Measurements from ENCODE around the gene NXN.
"Not testable (repeated sequence)": the region's sequence is repeated elsewhere in the genome, so short reads cannot be mapped to it uniquely, and the experiment has no call there.

NXN gene

DNA sequence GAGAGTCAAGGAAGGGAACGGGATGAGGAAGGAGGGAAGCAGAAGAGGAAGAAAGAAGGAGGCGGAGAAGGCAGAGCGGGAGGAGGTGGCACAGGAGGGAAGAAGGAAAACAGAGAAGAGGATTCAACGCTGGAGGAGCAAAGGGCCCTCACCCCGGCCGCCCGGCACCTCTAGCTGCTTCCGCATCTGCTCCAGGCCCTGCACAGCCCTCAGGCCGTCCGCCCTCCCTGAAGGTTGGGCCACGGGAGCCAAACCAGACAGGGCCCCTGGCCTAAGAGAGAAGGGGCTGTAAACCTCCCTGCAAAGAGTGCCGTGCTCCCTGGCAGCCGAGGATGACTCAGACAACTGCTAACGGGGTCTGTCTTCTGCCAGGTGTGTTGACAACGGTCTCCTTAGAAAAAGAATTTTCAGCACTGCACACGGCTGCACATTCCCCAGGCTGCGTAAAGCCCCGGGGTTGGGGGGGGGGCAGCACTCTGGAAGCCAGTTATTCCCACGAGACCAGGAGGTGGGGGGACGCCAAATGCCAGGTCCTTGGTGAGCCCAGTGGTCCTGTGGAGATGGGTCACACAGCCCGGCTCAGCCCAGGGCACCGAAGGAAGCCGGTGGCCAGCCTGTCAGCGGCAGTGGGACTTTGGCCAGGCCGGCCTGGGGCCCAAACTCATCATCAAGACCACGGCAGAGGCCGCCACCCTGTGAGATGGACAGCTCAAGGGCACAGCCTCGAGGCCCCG is 168.4 kb downstream of the NXN start:
- Histone ChIP-seq H3K27me3 (ENCODE audit: insufficient read depth, poor library complexity, severe bottlenecking) (no peaks in the 10 kb centered on the region), H3K4me3 (replicated peaks; ENCODE audit: insufficient read depth, low read length) (no peak overlapping the region), H3K27ac (replicated peaks) (no peak overlapping the region)
- no peak for TF ChIP-seq POLR2AphosphoS5 (IDR thresholded peaks at IDR 0.05; ENCODE audit: low read depth)
- TF ChIP-seq GABPA (IDR thresholded peaks at IDR 0.05; ENCODE audit: low read depth): no peak
- DNase-seq (ENCODE audit: low read depth in 1 of 2, low spot score in 1 of 2): no peak

GRCh38 chr17:807523-808294 is 171.9 kb downstream of the NXN start:
- no peak overlapping the region for H3K27ac ChIP-seq (replicated peaks)
- no peak overlapping the region for H3K4me3 ChIP-seq (replicated peaks; ENCODE audit: insufficient read depth, low read length)
- no peaks in the 10 kb centered on the region for H3K27me3 ChIP-seq (ENCODE audit: insufficient read depth, poor library complexity, severe bottlenecking)
- TF ChIP-seq SPI1 (IDR thresholded peaks at IDR 0.05; ENCODE audit: borderline replicate concordance, low read depth): no peak
- no peak for TF ChIP-seq GABPA (IDR thresholded peaks at IDR 0.05; ENCODE audit: low read depth)
- TF ChIP-seq REST (IDR thresholded peaks at IDR 0.05; ENCODE audit: insufficient replicate concordance, low read depth): no peak
- TF ChIP-seq POLR2AphosphoS5 (IDR thresholded peaks at IDR 0.05; ENCODE audit: low read depth): no peak
- no peak for TF ChIP-seq CTCF (IDR thresholded peaks at IDR 0.05; ENCODE audit: insufficient read depth, low read length)
- no peak for DNase-seq (ENCODE audit: low read depth in 1 of 2, low spot score in 1 of 2)

DNA sequence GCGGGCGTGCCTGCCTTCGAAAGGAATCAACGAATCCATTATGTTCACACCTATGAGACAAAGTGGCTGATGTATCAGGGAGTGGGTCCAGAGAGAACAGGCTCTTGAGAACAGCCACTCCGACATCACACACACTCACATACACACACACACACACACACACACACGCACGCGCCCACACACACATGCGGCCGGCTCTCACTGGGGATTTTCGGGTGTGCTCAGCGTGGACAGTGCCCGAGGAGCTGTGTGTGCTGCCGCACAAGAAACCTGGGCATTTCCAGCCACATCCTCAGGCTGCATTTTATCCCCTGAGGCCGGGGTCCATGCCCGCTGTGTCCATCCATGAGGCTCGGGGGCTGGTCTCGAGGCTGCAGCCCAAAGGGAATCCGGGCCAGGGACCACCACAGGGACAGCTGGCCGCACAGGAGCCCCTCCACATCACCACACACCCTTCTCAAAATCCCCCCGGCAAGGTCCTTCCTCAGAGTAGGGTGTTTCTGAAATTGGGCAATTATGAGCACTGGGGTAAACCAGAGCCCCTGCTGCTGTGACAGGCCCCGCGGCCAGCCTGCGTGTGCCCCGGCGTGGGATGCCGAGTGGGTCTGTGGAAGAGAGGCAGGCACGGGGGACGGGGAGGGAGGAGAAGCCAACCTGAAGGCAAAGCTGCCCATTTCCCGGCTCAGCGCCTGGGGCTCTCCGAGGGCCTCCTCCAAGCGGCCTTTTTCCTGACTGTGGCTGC is 172.6 kb downstream of the NXN start:
- Histone ChIP-seq H3K27ac (replicated peaks) (no peak overlapping the region), H3K27me3 (ENCODE audit: insufficient read depth, poor library complexity, severe bottlenecking) (no peaks in the 10 kb centered on the region), H3K4me3 (replicated peaks; ENCODE audit: insufficient read depth, low read length) (no peak overlapping the region)

GRCh38 chr17:806346-806745 is 173.2 kb downstream of the NXN start:
- no peak for TF ChIP-seq GABPA (IDR thresholded peaks at IDR 0.05; ENCODE audit: low read depth)
- TF ChIP-seq CTCF (IDR thresholded peaks at IDR 0.05; ENCODE audit: insufficient read depth, low read length): no peak
- no peak for TF ChIP-seq POLR2AphosphoS5 (IDR thresholded peaks at IDR 0.05; ENCODE audit: low read depth)
- TF ChIP-seq SPI1 (IDR thresholded peaks at IDR 0.05; ENCODE audit: borderline replicate concordance, low read depth): no peak
- no peak for TF ChIP-seq REST (IDR thresholded peaks at IDR 0.05; ENCODE audit: insufficient replicate concordance, low read depth)
- no peaks in the 10 kb centered on the region for H3K27me3 ChIP-seq (ENCODE audit: insufficient read depth, poor library complexity, severe bottlenecking)
- H3K27ac ChIP-seq (replicated peaks): no peak overlapping the region
- no peak for DNase-seq (ENCODE audit: low read depth in 1 of 2, low spot score in 1 of 2)
- H3K4me3 ChIP-seq (replicated peaks; ENCODE audit: insufficient read depth, low read length): no peak overlapping the region

More for the DNA sequence above, 172.6 kb downstream of the NXN start:
- TF ChIP-seq POLR2AphosphoS5 (IDR thresholded peaks at IDR 0.05; ENCODE audit: low read depth) (no peak), GABPA (IDR thresholded peaks at IDR 0.05; ENCODE audit: low read depth) (no peak), CTCF (IDR thresholded peaks at IDR 0.05; ENCODE audit: insufficient read depth, low read length) (no peak)
- no peak for DNase-seq (ENCODE audit: low read depth in 1 of 2, low spot score in 1 of 2)

- not testable (repeated sequence) for H3K27me3 ChIP-seq (ENCODE audit: insufficient read depth, poor library complexity, severe bottlenecking); H3K27ac ChIP-seq (replicated peaks)
Measured at GRCh38 chr17:805886-806285, 173.7 kb downstream of the NXN start.

More at GRCh38 chr17:805886-806285, 173.7 kb downstream of the NXN start:
- not testable (repeated sequence) for H3K4me3 ChIP-seq (replicated peaks; ENCODE audit: insufficient read depth, low read length); DNase-seq (ENCODE audit: low read depth in 1 of 2, low spot score in 1 of 2)

Data from HL-60 (cell line).